Motor neuron (in vitro differentiated cells): ENCODE measurements around the gene RNF220. TPM values are rescaled to one million over a fixed set of nuclear protein-coding genes. Genes with fewer than 3 reads are reported as not detected.
A peak's percentile ranks its signal among the peaks of the same experiment; 100 is the strongest.

ENCODE experiments used
- ATAC-seq, 8 experiments: fragments of 200-7000 bp; cut with Tn5 transposase; replicated peaks in 6 of 8; 2 replicates each; pipeline ENCODE4 v1.8.0; 2021; ENCODE audit warnings: mild to moderate bottlenecking in 8 of 8, moderate library complexity in 8 of 8
- H3K27ac ChIP-seq, 2 donors: fragments of 250-450 bp; sonication (Bioruptor Pico); 2 replicates each; pipeline ENCODE4 v1.9.0; 2021; ENCODE audit warnings: antibody characterized with exemption in 2 of 2, mild to moderate bottlenecking in 2 of 2, moderate library complexity in 1 of 2
- H3K4me1 ChIP-seq, 2 donors: fragments of 250-450 bp; sonication (Bioruptor Pico); replicated peaks in 1 of 2; 2 replicates each; pipeline ENCODE4 v1.6.1; 2021; ENCODE audit warnings: antibody characterized with exemption in 2 of 2, mild to moderate bottlenecking in 2 of 2, moderate library complexity in 1 of 2
- H3K4me3 ChIP-seq, 5 donors: fragments of 250-450 bp; sonication (Bioruptor Pico); 2 replicates each; pipeline ENCODE4 v1.9.0; 2021; ENCODE audit warnings: antibody characterized with exemption in 5 of 5, mild to moderate bottlenecking in 5 of 5, moderate library complexity in 4 of 5
- WGBS, 10 experiments: fragments of 450-650 bp; shearing (Covaris generic); methylation state at CpG; one replicate each; pipeline ENCODE4 v1.0.0; 2022; 5-methylcytosine and 5-hydroxymethylcytosine counted together
- in situ Hi-C, 9 experiments: fragments of 400-800 bp; cut with MboI; loops; one replicate each; pipeline ENCODE4 v1.15.0; 2021; ENCODE audit warnings: low sequenced_read_pairs in 9 of 9, low pct_unique_long_range_greater_than_20kb in 2 of 9; ENCODE audit not compliant: unreplicated experiment in 9 of 9
- total RNA-seq, 8 experiments: library from RNA; unstranded; fragments of 300-600 nt; gene quantifications; 2 replicates each; pipeline versions ENCODE4 v1.2.3 to v1.2.4, GENCODE V29; 2022

The RNF220 gene
- total RNA-seq, 8 experiments from 2014 or later: 47.3 to 134 (median 92.0) TPM

- Histone ChIP-seq H3K4me3 (no peak overlapping the region), H3K27ac (no peak overlapping the region), H3K4me1 (peaks cover 3 to 9% of the 10 kb centered on the region in 2 donors)
- WGBS, 10 experiments: 7 to 100% (median 87%) methylated on average over 1 to 3 of the region's 3 CpGs; no CpG with 5 or more reads in 3 of the 10 experiments
- no peak for ATAC-seq
- in situ Hi-C loops: loop anchor here in 3 of 9 experiments (25.0 kb wide), 1 partner anchor 207 kb away; no protein-coding TSS in a partner anchor
Observed at GRCh38 chr1:44380666-44381177, 24.3 kb upstream of the RNF220 start.

- 0 to 44% (median 15%) methylated on average over 1 to 2 of the region's 2 CpGs; no CpG with 5 or more reads in 2 of the 10 experiments for WGBS, 10 experiments
- no peak overlapping the region for H3K4me3 ChIP-seq
- peak in 5 of 8 experiments; percentile 50 to 88 (median 64) for ATAC-seq
- in situ Hi-C loops: loop anchor here in 3 of 9 experiments (25.0 kb wide), 1 partner anchor 199 kb away; no protein-coding TSS in a partner anchor
- H3K4me1 ChIP-seq: peaks cover 3 to 12% of the 10 kb centered on the region in 2 donors
- no peak overlapping the region for H3K27ac ChIP-seq
Observed at GRCh38 chr1:44388551-44388950, 16.5 kb upstream of the RNF220 start.

GRCh38 chr1:44389437-44389836, 15.6 kb upstream of the RNF220 start:
- Histone ChIP-seq H3K4me3 (no peak overlapping the region), H3K27ac (no peak overlapping the region), H3K4me1 (peaks cover 2 to 12% of the 10 kb centered on the region in 2 donors)
- ATAC-seq: no peak
- in situ Hi-C loops: loop anchor here in 3 of 9 experiments (25.0 kb wide), 1 partner anchor 198 kb away; no protein-coding TSS in a partner anchor
- 29 to 100% (median 90%) methylated on average over 1 of the region's 1 CpG for WGBS, 10 experiments

GRCh38 chr1:44390277-44390676, 14.8 kb upstream of the RNF220 start:
- Histone ChIP-seq H3K4me3 (no peak overlapping the region), H3K4me1 (peaks cover 0 to 9% of the 10 kb centered on the region in 2 donors), H3K27ac (no peak overlapping the region)
- in situ Hi-C loops: loop anchor here in 3 of 9 experiments (25.0 kb wide), 1 partner anchor 197 kb away; no protein-coding TSS in a partner anchor
- 0 to 91% (median 60%) methylated on average over 1 of the region's 1 CpG; no CpG with 5 or more reads in 3 of the 10 experiments for WGBS, 10 experiments
- ATAC-seq: peak in 7 of 8 experiments; percentile 41 to 67 (median 61)

- H3K27ac ChIP-seq: no peak overlapping the region
- no peak for ATAC-seq
- in situ Hi-C loops: loop anchor here in 4 of 9 experiments (25.0 kb wide), 1 partner anchor 236 kb away; no protein-coding TSS in a partner anchor
- no peak overlapping the region for H3K4me3 ChIP-seq
- 36 to 92% (median 80%) methylated on average over 6 to 12 of the region's 12 CpGs for WGBS, 10 experiments
- H3K4me1 ChIP-seq: peaks cover 3 to 12% of the 10 kb centered on the region in 2 donors
Observed at GRCh38 chr1:44401256-44402228, 3.5 kb upstream of the RNF220 start.

GRCh38 chr1:44405798-44406736, 1.0 kb downstream of the RNF220 start:
- 0 to 3% (median 0%) methylated on average over 2 to 26 of the region's 66 CpGs; no CpG with 5 or more reads in 5 of the 10 experiments for WGBS, 10 experiments
- peak overlapping the region; percentile 48 to 75 (median 65) for H3K4me3 ChIP-seq
- peak; percentile 5 to 28 (median 13) for ATAC-seq
- peak overlapping the region; percentile 65 to 81 for H3K27ac ChIP-seq
- in situ Hi-C loops: loop anchor here in 4 of 9 experiments (25.0 kb wide), 1 partner anchor 231 kb away; no protein-coding TSS in a partner anchor
- peaks cover 18 to 26% of the 10 kb centered on the region in 2 donors for H3K4me1 ChIP-seq

- in situ Hi-C loops: loop anchor here in 4 of 9 experiments (25.0 kb wide), 1 partner anchor 230 kb away; no protein-coding TSS in a partner anchor
- Histone ChIP-seq H3K4me1 (peaks cover 26 to 34% of the 10 kb centered on the region in 2 donors), H3K27ac (peak overlapping the region; percentile 65 to 81), H3K4me3 (peak overlapping the region; percentile 48 to 75 (median 65))
- WGBS, 10 experiments: 0 to 4% (median 0%) methylated on average over 4 to 12 of the region's 50 CpGs; no CpG with 5 or more reads in 7 of the 10 experiments
- no peak for ATAC-seq
Observed at GRCh38 chr1:44406737-44407429, 1.8 kb downstream of the RNF220 start.

- peak overlapping the region; percentile 48 to 75 (median 65) for H3K4me3 ChIP-seq
- WGBS, 10 experiments: 0 to 51% (median 0%) methylated on average over 1 to 24 of the region's 85 CpGs; no CpG with 5 or more reads in 3 of the 10 experiments
- peak in 4 of 8 experiments; percentile 2 to 5 (median 4) for ATAC-seq
Observed at GRCh38 chr1:44407430-44408211, 2.6 kb downstream of the RNF220 start.

GRCh38 chr1:44408212-44408582, 3.1 kb downstream of the RNF220 start:
- Histone ChIP-seq H3K27ac (peak overlapping the region; percentile 65 to 81), H3K4me3 (peak overlapping the region; percentile 48 to 75 (median 65)), H3K4me1 (peaks cover 40 to 47% of the 10 kb centered on the region in 2 donors)
- no peak for ATAC-seq
- in situ Hi-C loops: loop anchor here in 4 of 9 experiments (25.0 kb wide), 1 partner anchor 229 kb away; no protein-coding TSS in a partner anchor
- WGBS, 10 experiments: 0 to 40% (median 2%) methylated on average over 1 to 17 of the region's 19 CpGs; no CpG with 5 or more reads in 1 of the 10 experiments

More at GRCh38 chr1:44407430-44408211, 2.6 kb downstream of the RNF220 start:
- peak overlapping the region; percentile 65 to 81 for H3K27ac ChIP-seq
- in situ Hi-C loops: loop anchor here in 4 of 9 experiments (25.0 kb wide), 1 partner anchor 230 kb away; no protein-coding TSS in a partner anchor
- peaks cover 34 to 41% of the 10 kb centered on the region in 2 donors for H3K4me1 ChIP-seq

GRCh38 chr1:44408632-44409602, 3.9 kb downstream of the RNF220 start:
- WGBS, 10 experiments: 0 to 9% (median 2%) methylated on average over 4 to 28 of the region's 37 CpGs
- H3K4me3 ChIP-seq: peak overlapping the region; percentile 48 to 75 (median 65)

More at GRCh38 chr1:44408632-44409602, 3.9 kb downstream of the RNF220 start:
- H3K27ac ChIP-seq: peak overlapping the region; percentile 55 to 81
- no peak for ATAC-seq
- in situ Hi-C loops: loop anchor here in 4 of 9 experiments (25.0 kb wide), 1 partner anchor 228 kb away; no protein-coding TSS in a partner anchor
- peaks cover 47 to 54% of the 10 kb centered on the region in 2 donors for H3K4me1 ChIP-seq
